Testis (tissue), 2 donors: Measurements from ENCODE around the gene DOK1.

Experiments
- CTCF ChIP-seq, 3 experiments: fragments of 450-650 bp in 2 of 3; fragments of 200-600 bp in 1 of 3; sonication (generic) in 1 of 3; IDR thresholded peaks; one replicate each; pipeline ENCODE4 v1.5.1; 2016 to 2019; ENCODE audit warnings: antibody characterized with exemption in 3 of 3, mild to moderate bottlenecking in 2 of 3, moderate library complexity in 1 of 3
- POLR2A ChIP-seq: fragments of 450-650 bp; IDR thresholded peaks from one replicate; pipeline ENCODE4 v1.6.1; 2017; ENCODE audit warnings: antibody characterized with exemption, mild to moderate bottlenecking, moderate library complexity

GRCh38 chr2:74564222-74564621 lies 9.7 kb downstream of the DOK1 start:
- TF ChIP-seq CTCF (IDR thresholded peaks at IDR 0.05) (no peak), POLR2A (no peak)
